H9 (cell line): ENCODE results near the gene MBNL1. TPM values are rescaled to one million over a fixed set of nuclear protein-coding genes. Genes with fewer than 3 reads are reported as not detected.

Source experiments
- DNase-seq: peaks from one replicate; pipeline ENCODE4 v3.0.0-alpha.2; 2017
- H2AFZ ChIP-seq: one replicate; pipeline ENCODE4 v1.6.1; 2013; ENCODE audit warnings: mild to moderate bottlenecking, low read length, control low read depth, moderate library complexity
- H2AK5ac ChIP-seq: 2 replicates; pipeline ENCODE4 v1.6.1; 2013; ENCODE audit warnings: low read length, control low read depth, mixed read lengths; ENCODE audit not compliant: insufficient read length
- H2BK120ac ChIP-seq: one replicate; pipeline ENCODE4 v1.6.1; 2013; ENCODE audit warnings: low read depth, mild to moderate bottlenecking, low read length, control low read depth, inconsistent platforms; ENCODE audit not compliant: poor library complexity, severe bottlenecking
- H2BK12ac ChIP-seq: 2 replicates; pipeline ENCODE4 v1.6.1; 2013; ENCODE audit warnings: low read length, control low read depth, mixed read lengths, low read depth; ENCODE audit not compliant: insufficient read length
- H2BK15ac ChIP-seq: 2 replicates; pipeline ENCODE4 v1.6.1; 2013; ENCODE audit warnings: low read depth, low read length, control low read depth
- H2BK20ac ChIP-seq: one replicate; pipeline ENCODE4 v1.6.1; 2013; ENCODE audit warnings: low read depth, mild to moderate bottlenecking, low read length, control low read depth, inconsistent platforms; ENCODE audit not compliant: poor library complexity, severe bottlenecking
- H2BK5ac ChIP-seq: 2 replicates; pipeline ENCODE4 v1.6.1; 2013; ENCODE audit warnings: low read length, control low read depth, mixed read lengths; ENCODE audit not compliant: insufficient read length
- H3K14ac ChIP-seq: 2 replicates; pipeline ENCODE4 v1.6.1; 2013; ENCODE audit warnings: low read length, control low read depth; ENCODE audit not compliant: insufficient read depth
- H3K18ac ChIP-seq: 2 replicates; pipeline ENCODE4 v1.6.1; 2013; ENCODE audit warnings: low read depth, mild to moderate bottlenecking, mixed read lengths, low read length, control low read depth; ENCODE audit not compliant: insufficient read length
- H3K23ac ChIP-seq: 2 replicates; pipeline ENCODE4 v1.6.1; 2013; ENCODE audit warnings: low read length, control low read depth, mixed read lengths, low read depth; ENCODE audit not compliant: insufficient read length
- H3K23me2 ChIP-seq: 2 replicates; pipeline ENCODE4 v1.6.1; 2013; ENCODE audit warnings: low read depth, mild to moderate bottlenecking, mixed read lengths, low read length, control low read depth; ENCODE audit not compliant: insufficient read length, poor library complexity, severe bottlenecking
- H3K27ac ChIP-seq: 2 replicates; pipeline ENCODE4 v1.5.1; 2013; ENCODE audit warnings: low read length, control low read depth, mixed read lengths, low read depth; ENCODE audit not compliant: insufficient read length
- H3K27me3 ChIP-seq: 2 replicates; pipeline ENCODE4 v1.6.1; 2013; ENCODE audit warnings: low read length, control low read depth, inconsistent platforms; ENCODE audit not compliant: insufficient read depth
- H3K4ac ChIP-seq: 2 replicates; pipeline ENCODE4 v1.6.1; 2013; ENCODE audit warnings: low read depth, mild to moderate bottlenecking, control low read depth, inconsistent platforms, low read length, moderate library complexity
- H3K4me1 ChIP-seq: 2 replicates; pipeline ENCODE4 v1.6.1; 2013; ENCODE audit warnings: low read length, control low read depth, inconsistent platforms; ENCODE audit not compliant: insufficient read depth
- H3K4me2 ChIP-seq: 2 replicates; pipeline ENCODE4 v1.6.1; 2013; ENCODE audit warnings: low read length, control low read depth, mixed read lengths; ENCODE audit not compliant: insufficient read length, insufficient read depth
- H3K56ac ChIP-seq: 2 replicates; pipeline ENCODE4 v1.6.1; 2013; ENCODE audit warnings: low read depth, mild to moderate bottlenecking, mixed read lengths, low read length, control low read depth; ENCODE audit not compliant: insufficient read length
- H3K79me1 ChIP-seq: 2 replicates; pipeline ENCODE4 v1.6.1; 2013; ENCODE audit warnings: low read depth, mild to moderate bottlenecking, moderate library complexity, low read length, control low read depth, inconsistent platforms; ENCODE audit not compliant: insufficient read depth, poor library complexity, severe bottlenecking
- H3K79me2 ChIP-seq: 2 replicates; pipeline ENCODE4 v1.6.1; 2013; ENCODE audit warnings: low read length, control low read depth, inconsistent platforms; ENCODE audit not compliant: insufficient read depth
- H3K9ac ChIP-seq: 2 replicates; pipeline ENCODE4 v1.6.1; 2013; ENCODE audit warnings: low read length, control low read depth, mixed read lengths; ENCODE audit not compliant: insufficient read length; ENCODE audit errors: extremely low read depth
- H3K9me3 ChIP-seq: one replicate; pipeline ENCODE4 v1.6.1; 2013; ENCODE audit warnings: low read depth, low read length, inconsistent platforms; ENCODE audit not compliant: control insufficient read depth
- H3T11ph ChIP-seq: one replicate; pipeline ENCODE4 v1.6.1; 2013; ENCODE audit warnings: mild to moderate bottlenecking, low read length, control low read depth, inconsistent platforms
- H4K20me1 ChIP-seq: one replicate; pipeline ENCODE4 v1.6.1; 2013; ENCODE audit not compliant: control insufficient read depth, insufficient read length, insufficient read depth
- H4K5ac ChIP-seq: 2 replicates; pipeline ENCODE4 v1.6.1; 2013; ENCODE audit warnings: low read depth, mild to moderate bottlenecking, mixed read lengths, low read length, control low read depth; ENCODE audit not compliant: insufficient read length
- H4K8ac ChIP-seq: replicated peaks from 2 replicates; pipeline ENCODE4 v1.6.1; 2013; ENCODE audit warnings: low read length, control low read depth, mixed read lengths, low read depth; ENCODE audit not compliant: insufficient read length
- H4K91ac ChIP-seq: 2 replicates; pipeline ENCODE4 v1.6.1; 2013; ENCODE audit warnings: low read depth, mild to moderate bottlenecking, moderate library complexity, mixed read lengths, low read length, control low read depth; ENCODE audit not compliant: insufficient read length
- H3K27ac Mint-ChIP-seq, 3 experiments: 2 replicates in 2 of 3; 3 replicates in 1 of 3; pipeline ENCODE4 v1.8.0; 2020 to 2021; ENCODE audit warnings: mixed read lengths in 3 of 3, mild to moderate bottlenecking in 1 of 3, moderate library complexity in 1 of 3
- H3K27me3 Mint-ChIP-seq: 2 replicates; pipeline ENCODE4 v1.8.0; 2021; ENCODE audit warnings: low read depth, mild to moderate bottlenecking, moderate library complexity, mixed read lengths
- H3K36me3 Mint-ChIP-seq, 3 experiments: 2 replicates in 2 of 3; 3 replicates in 1 of 3; pipeline ENCODE4 v1.8.0; 2020 to 2021; ENCODE audit warnings: low read depth in 3 of 3, mixed read lengths in 3 of 3; ENCODE audit not compliant: insufficient read depth in 1 of 3
- H3K4me1 Mint-ChIP-seq, 2 experiments: 2 replicates each; pipeline ENCODE4 v1.8.0; 2020; ENCODE audit warnings: mixed read lengths in 2 of 2
- H3K4me3 Mint-ChIP-seq, 2 experiments: 2 replicates in 1 of 2; 3 replicates in 1 of 2; pipeline ENCODE4 v1.8.0; 2020 to 2021; ENCODE audit warnings: mild to moderate bottlenecking in 2 of 2, mixed read lengths in 2 of 2, moderate library complexity in 1 of 2
- H3K9me3 Mint-ChIP-seq, 2 experiments: 2 replicates in 1 of 2; 3 replicates in 1 of 2; pipeline ENCODE4 v1.8.0; 2020; ENCODE audit warnings: mild to moderate bottlenecking in 2 of 2, mixed read lengths in 2 of 2, moderate library complexity in 1 of 2
- CTCF ChIP-seq: fragments of 200-600 bp; sonication (generic); conservative IDR thresholded peaks from 3 replicates; pipeline ENCODE4 v1.8.0; 2021; ENCODE audit warnings: antibody characterized with exemption, mild to moderate bottlenecking
- WGBS: extraction: QIAGEN DNeasy Blood & Tissue Kit; methylation state at CpG from one replicate; pipeline ENCODE4 v1.1.7; 2013; ENCODE audit warnings: missing lambda C conversion rate, low lambda C conversion rate, mixed read lengths; ENCODE audit not compliant: insufficient read length; ENCODE audit errors: extremely low coverage; 5-methylcytosine and 5-hydroxymethylcytosine counted together
- total RNA-seq: library from RNA; stranded (reverse); gene quantifications from 2 replicates; pipeline ENCODE4 v1.2.1, GENCODE V29; 2021

The MBNL1 gene
- total RNA-seq, 1 experiment from 2014 or later = 14.9 TPM

- Histone ChIP-seq H3K56ac (no peak overlapping the region), H3K9me3 (no peaks in the 10 kb centered on the region), H2AFZ (no peak overlapping the region), H3K4me2 (no peak overlapping the region), H4K91ac (no peak overlapping the region), H2BK15ac (no peak overlapping the region), H3K18ac (no peak overlapping the region), H3K4ac (no peak overlapping the region), H4K8ac (no peak overlapping the region), H3K23ac (no peak overlapping the region), H2BK20ac (no peak overlapping the region), H3K27me3 (no peaks in the 10 kb centered on the region), H4K20me1 (no peaks in the 10 kb centered on the region), H3K79me1 (no peaks in the 10 kb centered on the region), H3K79me2 (no peaks in the 10 kb centered on the region), H3K4me1 (no peaks in the 10 kb centered on the region), H2BK12ac (no peak overlapping the region), H4K5ac (no peak overlapping the region), H2BK120ac (no peak overlapping the region), H3K9ac (no peak overlapping the region), H3K14ac (no peak overlapping the region), H3T11ph (no peak overlapping the region), H2BK5ac (no peak overlapping the region), H2AK5ac (no peak overlapping the region), H3K23me2 (no peaks in the 10 kb centered on the region), H3K27ac (no peak overlapping the region)
- Mint-ChIP-seq H3K4me1 (peaks cover 9 to 10% of the 10 kb centered on the region in 2 experiments), H3K9me3 (no peaks in the 10 kb centered on the region), H3K27ac (no peak overlapping the region), H3K4me3 (no peak overlapping the region), H3K27me3 (no peaks in the 10 kb centered on the region), H3K36me3 (no peaks in the 10 kb centered on the region)
- DNase-seq = no peak
- TF ChIP-seq CTCF = no peak
- WGBS = no CpG with 5 or more reads among the region's 3 CpGs
Measured at GRCh38 chr3:152260026-152260425, 8.7 kb upstream of the MBNL1 start.
